Kidney (tissue), 14 donors: ENCODE results near the gene TEX54. TPM values are rescaled to one million over a fixed set of nuclear protein-coding genes. Genes with fewer than 3 reads are reported as not detected.

Experiments
- DNase-seq, 5 donors: peaks; one replicate each; pipeline ENCODE4 v3.0.0-alpha.2; 2013 to 2020
- FAIRE-seq: peaks from 2 replicates; lab custom pipeline; 2012; peaks lifted over from hg19 to GRCh38; lab: Jason Lieb, UNC
- H3K27ac ChIP-seq, 2 donors: one replicate each; pipeline ENCODE4 v1.7.0; 2013; ENCODE audit warnings: low read depth in 2 of 2, low read length in 2 of 2, inconsistent platforms in 1 of 2
- H3K27me3 ChIP-seq: one replicate; pipeline ENCODE4 v1.7.1; 2013; ENCODE audit warnings: low read length, inconsistent platforms; ENCODE audit not compliant: control insufficient read depth, insufficient read depth
- H3K36me3 ChIP-seq, 3 donors: one replicate each; pipeline versions ENCODE4 v1.7.0 to v1.7.1; 2013; ENCODE audit warnings: low read length in 3 of 3, control low read depth in 1 of 3, inconsistent platforms in 1 of 3; ENCODE audit not compliant: insufficient read depth in 3 of 3, control insufficient read depth in 2 of 3
- H3K4me1 ChIP-seq, 3 donors: one replicate each; pipeline versions ENCODE4 v1.7.0 to v1.7.1; 2013; ENCODE audit warnings: low read length in 3 of 3, inconsistent platforms in 1 of 3, low read depth in 1 of 3; ENCODE audit not compliant: control insufficient read depth in 2 of 3, insufficient read depth in 2 of 3
- H3K4me3 ChIP-seq, 3 donors: one replicate each; pipeline versions ENCODE4 v1.7.0 to v1.8.1; 2013; ENCODE audit warnings: low read length in 3 of 3, control low read depth in 1 of 3, inconsistent platforms in 1 of 3
- H3K9ac ChIP-seq, 3 donors: one replicate each; pipeline versions ENCODE4 v1.7.0 to v1.7.1; 2013; ENCODE audit warnings: low read length in 3 of 3, control low read depth in 1 of 3, inconsistent platforms in 1 of 3
- H3K9me3 ChIP-seq, 3 donors: one replicate each; pipeline versions ENCODE4 v1.7.0 to v1.7.1; 2013; ENCODE audit warnings: low read length in 3 of 3, control low read depth in 1 of 3, inconsistent platforms in 1 of 3; ENCODE audit not compliant: control insufficient read depth in 2 of 3, insufficient read depth in 1 of 3
- CTCF ChIP-seq: IDR thresholded peaks from 3 replicates; pipeline ENCODE4 v1.5.1; 2012; ENCODE audit warnings: mild to moderate bottlenecking, moderate library complexity, borderline replicate concordance; ENCODE audit not compliant: insufficient read depth; ENCODE audit errors: extremely low read depth
- intact Hi-C: fragments of 100-400 bp; cut with DNase I; formaldehyde crosslinking; loops from one replicate; pipeline ENCODE4 v1.11.1; 2022
- polyA plus RNA-seq: library from polyadenylated mRNA; stranded (reverse); fragments of 350-450 nt; fragmentation: Illumina TruSeq; extraction: RNeasy Lipid Tissue Mini Kit (QIAGEN cat#74804); gene quantifications from one replicate; pipeline ENCODE4 v1.2.3, GENCODE V29; 2014; ENCODE audit warnings: low read depth, low replicate concordance; ENCODE audit not compliant: insufficient read depth
- total RNA-seq: library from RNA; stranded (reverse); fragmentation: NEBNext Ultra II Directional; extraction: Animal tissue kit (Norgen Biotek cat#: 25700); gene quantifications from one replicate; pipeline ENCODE4 v1.2.1, GENCODE V29; 2021
- donor health status: control.
- donor health status: control.
- donor health status: control.
- donor health status: control.
- donor health status: control.
- donor health status: DM: yes; HTN: yes; CAD: no.
- donor health status: Normal renal cell carcinoma (clear cell type).

TEX54 gene
- total and polyA plus RNA-seq, 2 donors from 2014 or later = not detected

GRCh38 chr11:62880803-62881578, 48.4 kb upstream of the TEX54 start, which contains the start of gene SLC3A2:
Gene SLC3A2 (plus strand): TSS chr11:62880896. CDS start chr11:62881024, 128 bp downstream.
- Histone ChIP-seq H3K27ac (peak within 1 kb of the TSS; percentile 97 to 100), H3K9ac (peak within 1 kb of the TSS; percentile 98 to 100 (median 99)), H3K4me1 (peaks cover 5 to 35% (median 30%) of the 10 kb centered on the region in 3 donors), H3K9me3 (no peaks in the 10 kb centered on the region), H3K4me3 (peak within 1 kb of the TSS; percentile 98 to 100 (median 99)), H3K36me3 (peaks cover 18 to 40% (median 29%) of the 10 kb centered on the region in 3 donors), H3K27me3 (no peaks in the 10 kb centered on the region)
- TF ChIP-seq CTCF = peak; percentile 66
- intact Hi-C loops = no loop called here
- DNase-seq (peak; percentile 90 to 97 (median 96)), FAIRE-seq (no peak)

GRCh38 chr11:62880231-62880802, 47.7 kb upstream of the TEX54 start:
- DNase-seq (peak in 1 of 5 donors; percentile 77), FAIRE-seq (no peak)
- peak overlapping the region; percentile 98 to 100 (median 99) for H3K4me3 ChIP-seq
- intact Hi-C loops = no loop called here
- peaks cover 5 to 34% (median 28%) of the 10 kb centered on the region in 3 donors for H3K4me1 ChIP-seq
- H3K36me3 ChIP-seq = peaks cover 14 to 33% (median 23%) of the 10 kb centered on the region in 3 donors
- H3K9ac ChIP-seq = peak overlapping the region; percentile 75 to 100 (median 99)
- TF ChIP-seq CTCF = no peak
- no peaks in the 10 kb centered on the region for H3K9me3 ChIP-seq
- H3K27ac ChIP-seq = peak overlapping the region; percentile 97 to 100
- H3K27me3 ChIP-seq = no peaks in the 10 kb centered on the region

DNA sequence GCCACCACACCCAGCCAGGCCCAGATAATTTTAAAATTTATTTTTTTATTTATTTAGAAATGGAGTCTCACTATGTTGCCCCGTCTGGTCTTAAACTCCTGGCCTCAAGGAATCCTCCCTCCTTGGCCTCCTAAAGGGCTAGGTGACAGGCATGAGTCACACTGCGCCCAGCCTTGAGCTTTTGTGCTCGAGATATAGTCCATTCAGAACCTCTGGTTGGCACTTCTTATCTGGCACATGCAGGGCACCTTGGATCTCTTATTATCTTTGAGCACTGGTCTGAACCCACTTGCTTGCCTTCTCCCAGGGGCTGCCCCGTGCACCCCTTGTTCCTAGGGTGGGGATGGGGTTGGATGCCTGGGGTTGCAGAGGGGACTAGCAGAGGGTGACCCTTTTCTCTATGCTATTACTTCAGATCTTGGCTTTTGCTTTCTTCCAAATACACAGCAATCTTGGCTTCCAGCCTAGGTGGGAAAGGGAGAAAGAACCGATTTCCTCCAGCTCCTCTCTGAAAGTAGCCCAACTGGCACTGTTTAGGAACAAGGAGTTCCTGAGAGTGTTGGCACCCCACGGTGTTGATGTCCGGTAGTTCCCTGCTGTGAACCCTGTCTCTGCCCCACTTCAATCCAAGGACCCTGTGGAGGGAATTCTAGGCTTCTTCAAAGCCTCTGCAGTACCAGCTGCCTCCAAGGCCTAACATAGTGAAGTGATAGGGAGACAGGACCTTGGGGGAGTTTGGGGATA, 46.8 kb upstream of the TEX54 start:
- FAIRE-seq = no peak
- peaks cover 9 to 25% (median 17%) of the 10 kb centered on the region in 3 donors for H3K36me3 ChIP-seq
- H3K9me3 ChIP-seq = no peaks in the 10 kb centered on the region
- peaks cover 5 to 28% (median 24%) of the 10 kb centered on the region in 3 donors for H3K4me1 ChIP-seq
- intact Hi-C loops = no loop called here
- no peaks in the 10 kb centered on the region for H3K27me3 ChIP-seq
- peak overlapping the region; percentile 97 to 100 for H3K27ac ChIP-seq
- peak overlapping the region in 2 of 3 donors; percentile 98 to 100 for H3K4me3 ChIP-seq
- no peak for TF ChIP-seq CTCF
- peak overlapping the region in 1 of 3 donors; percentile 100 for H3K9ac ChIP-seq
- DNase-seq = peak in 1 of 5 donors; percentile 23
